Measurements from ENCODE around the gene SLC6A12. TPM values are rescaled to one million over a fixed set of nuclear protein-coding genes. Genes with fewer than 3 reads are reported as not detected.

SLC6A12 gene
- polyA plus RNA-seq, 1 donor from 2014 or later = 0.15 TPM

DNA sequence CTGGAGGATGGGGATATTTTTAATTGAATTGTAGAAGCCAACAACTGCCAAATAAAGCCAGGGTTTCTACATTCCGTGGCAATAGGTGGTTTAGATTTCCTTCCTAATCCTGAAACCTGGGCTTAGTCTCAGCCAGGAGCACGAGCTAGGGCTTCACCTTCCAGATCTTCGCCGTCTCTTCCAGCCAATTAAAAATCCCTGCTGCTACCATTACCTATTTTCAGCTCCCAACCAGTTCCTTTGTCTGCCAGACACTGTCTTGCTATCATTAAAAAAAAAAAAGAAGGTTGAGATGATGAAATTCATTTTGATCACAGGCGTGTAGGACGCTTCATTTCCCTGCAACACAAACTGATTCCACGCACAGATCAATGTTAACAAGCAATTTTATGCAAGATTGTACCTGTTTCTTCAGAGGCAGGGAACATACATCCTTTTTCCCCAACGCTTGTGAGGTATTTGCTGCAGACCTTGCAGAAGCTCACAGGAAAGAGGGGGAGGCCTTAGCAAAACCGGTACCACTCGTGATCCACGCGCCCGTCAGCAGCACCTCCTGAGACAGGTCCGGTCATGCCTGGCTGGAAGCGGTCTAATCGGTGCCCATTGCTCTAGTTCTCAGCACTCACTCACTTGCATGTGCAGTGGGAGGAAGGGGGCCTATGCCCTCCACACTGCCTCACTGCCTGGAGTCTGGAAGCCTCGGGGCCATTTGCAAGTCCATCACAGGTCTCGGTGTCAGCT is 65.1 kb downstream of the SLC6A12 start:
- Histone ChIP-seq H3K27ac (ENCODE audit: low read length) (peak overlapping the region; percentile 30), H2AFZ (ENCODE audit: low read depth, low read length) (no peak overlapping the region), H3K36me3 (ENCODE audit: insufficient read depth, low read length) (no peaks in the 10 kb centered on the region), H3K27me3 (ENCODE audit: insufficient read depth, low read depth, low read length) (no peaks in the 10 kb centered on the region), H3K9me3 (ENCODE audit: low read length) (no peaks in the 10 kb centered on the region), H3K9ac (ENCODE audit: low read length) (no peak overlapping the region), H3F3A (ENCODE audit: insufficient read depth, low read length, poor library complexity, severe bottlenecking) (no peaks in the 10 kb centered on the region), H3K4me2 (ENCODE audit: low read length) (no peak overlapping the region), H3K79me2 (replicated peaks; ENCODE audit: insufficient read depth, low read length) (no peaks in the 10 kb centered on the region), H4K20me1 (ENCODE audit: insufficient read depth) (no peaks in the 10 kb centered on the region), H3K4me3 (ENCODE audit: low read length) (no peak overlapping the region), H3K9me2 (ENCODE audit: insufficient read depth, low read length) (no peaks in the 10 kb centered on the region)
- TF ChIP-seq RAD21 (conservative IDR thresholded peaks at IDR 0.05) = no peak
- TF ChIP-seq, protein P1, sequence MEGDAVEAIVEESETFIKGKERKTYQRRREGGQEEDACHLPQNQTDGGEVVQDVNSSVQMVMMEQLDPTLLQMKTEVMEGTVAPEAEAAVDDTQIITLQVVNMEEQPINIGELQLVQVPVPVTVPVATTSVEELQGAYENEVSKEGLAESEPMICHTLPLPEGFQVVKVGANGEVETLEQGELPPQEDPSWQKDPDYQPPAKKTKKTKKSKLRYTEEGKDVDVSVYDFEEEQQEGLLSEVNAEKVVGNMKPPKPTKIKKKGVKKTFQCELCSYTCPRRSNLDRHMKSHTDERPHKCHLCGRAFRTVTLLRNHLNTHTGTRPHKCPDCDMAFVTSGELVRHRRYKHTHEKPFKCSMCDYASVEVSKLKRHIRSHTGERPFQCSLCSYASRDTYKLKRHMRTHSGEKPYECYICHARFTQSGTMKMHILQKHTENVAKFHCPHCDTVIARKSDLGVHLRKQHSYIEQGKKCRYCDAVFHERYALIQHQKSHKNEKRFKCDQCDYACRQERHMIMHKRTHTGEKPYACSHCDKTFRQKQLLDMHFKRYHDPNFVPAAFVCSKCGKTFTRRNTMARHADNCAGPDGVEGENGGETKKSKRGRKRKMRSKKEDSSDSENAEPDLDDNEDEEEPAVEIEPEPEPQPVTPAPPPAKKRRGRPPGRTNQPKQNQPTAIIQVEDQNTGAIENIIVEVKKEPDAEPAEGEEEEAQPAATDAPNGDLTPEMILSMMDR (IDR thresholded peaks at IDR 0.05; ENCODE audit: poor library complexity, severe bottlenecking) = no peak
- TF ChIP-seq SMC3 (conservative IDR thresholded peaks at IDR 0.05; ENCODE audit: poor library complexity) = no peak
- TF ChIP-seq, protein P2, sequence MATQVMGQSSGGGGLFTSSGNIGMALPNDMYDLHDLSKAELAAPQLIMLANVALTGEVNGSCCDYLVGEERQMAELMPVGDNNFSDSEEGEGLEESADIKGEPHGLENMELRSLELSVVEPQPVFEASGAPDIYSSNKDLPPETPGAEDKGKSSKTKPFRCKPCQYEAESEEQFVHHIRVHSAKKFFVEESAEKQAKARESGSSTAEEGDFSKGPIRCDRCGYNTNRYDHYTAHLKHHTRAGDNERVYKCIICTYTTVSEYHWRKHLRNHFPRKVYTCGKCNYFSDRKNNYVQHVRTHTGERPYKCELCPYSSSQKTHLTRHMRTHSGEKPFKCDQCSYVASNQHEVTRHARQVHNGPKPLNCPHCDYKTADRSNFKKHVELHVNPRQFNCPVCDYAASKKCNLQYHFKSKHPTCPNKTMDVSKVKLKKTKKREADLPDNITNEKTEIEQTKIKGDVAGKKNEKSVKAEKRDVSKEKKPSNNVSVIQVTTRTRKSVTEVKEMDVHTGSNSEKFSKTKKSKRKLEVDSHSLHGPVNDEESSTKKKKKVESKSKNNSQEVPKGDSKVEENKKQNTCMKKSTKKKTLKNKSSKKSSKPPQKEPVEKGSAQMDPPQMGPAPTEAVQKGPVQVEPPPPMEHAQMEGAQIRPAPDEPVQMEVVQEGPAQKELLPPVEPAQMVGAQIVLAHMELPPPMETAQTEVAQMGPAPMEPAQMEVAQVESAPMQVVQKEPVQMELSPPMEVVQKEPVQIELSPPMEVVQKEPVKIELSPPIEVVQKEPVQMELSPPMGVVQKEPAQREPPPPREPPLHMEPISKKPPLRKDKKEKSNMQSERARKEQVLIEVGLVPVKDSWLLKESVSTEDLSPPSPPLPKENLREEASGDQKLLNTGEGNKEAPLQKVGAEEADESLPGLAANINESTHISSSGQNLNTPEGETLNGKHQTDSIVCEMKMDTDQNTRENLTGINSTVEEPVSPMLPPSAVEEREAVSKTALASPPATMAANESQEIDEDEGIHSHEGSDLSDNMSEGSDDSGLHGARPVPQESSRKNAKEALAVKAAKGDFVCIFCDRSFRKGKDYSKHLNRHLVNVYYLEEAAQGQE (IDR thresholded peaks at IDR 0.05; ENCODE audit: borderline replicate concordance) = no peak
- no peak for TF ChIP-seq EP300 (conservative IDR thresholded peaks at IDR 0.05; ENCODE audit: poor library complexity, severe bottlenecking)
- TF ChIP-seq POLR2AphosphoS5 (IDR thresholded peaks at IDR 0.05) = no peak

DNA sequence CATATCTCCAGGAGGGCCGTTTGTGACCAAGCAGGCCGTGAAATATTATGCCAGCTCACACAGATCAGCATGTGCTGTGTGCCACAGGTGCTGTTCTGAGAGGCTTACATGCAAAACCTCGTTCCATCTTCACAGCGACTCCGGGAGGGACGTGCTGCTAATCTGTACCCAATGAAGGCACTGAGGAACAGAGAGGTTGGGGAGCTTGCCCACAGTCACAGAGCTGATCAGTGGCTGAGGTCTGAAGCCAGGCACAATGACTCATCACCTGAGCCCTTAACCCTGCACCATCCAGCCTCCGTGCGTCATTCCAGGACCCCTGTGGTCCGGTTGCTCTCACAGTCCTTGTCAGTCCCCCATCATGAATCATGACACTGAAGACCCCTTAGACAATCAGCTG is 66.7 kb downstream of the SLC6A12 start:
- Histone ChIP-seq H3K4me2 (ENCODE audit: low read length) (no peak overlapping the region), H3K4me3 (ENCODE audit: low read length) (no peak overlapping the region), H3K27ac (ENCODE audit: low read length) (no peak overlapping the region), H3K27me3 (ENCODE audit: insufficient read depth, low read depth, low read length) (no peaks in the 10 kb centered on the region), H3F3A (ENCODE audit: insufficient read depth, low read length, poor library complexity, severe bottlenecking) (no peaks in the 10 kb centered on the region), H3K9me2 (ENCODE audit: insufficient read depth, low read length) (no peaks in the 10 kb centered on the region), H3K9ac (ENCODE audit: low read length) (no peak overlapping the region), H3K79me2 (replicated peaks; ENCODE audit: insufficient read depth, low read length) (no peaks in the 10 kb centered on the region), H2AFZ (ENCODE audit: low read depth, low read length) (no peak overlapping the region), H4K20me1 (ENCODE audit: insufficient read depth) (no peaks in the 10 kb centered on the region), H3K36me3 (ENCODE audit: insufficient read depth, low read length) (no peaks in the 10 kb centered on the region), H3K9me3 (ENCODE audit: low read length) (no peaks in the 10 kb centered on the region)
- TF ChIP-seq TAF1 (IDR thresholded peaks at IDR 0.05; ENCODE audit: low read depth) = no peak
- TF ChIP-seq, protein P1 (IDR thresholded peaks at IDR 0.05; ENCODE audit: poor library complexity, severe bottlenecking) = no peak
- no peak for TF ChIP-seq EZH2 (IDR thresholded peaks at IDR 0.05; ENCODE audit: borderline replicate concordance, insufficient read depth, low read length, poor library complexity, severe bottlenecking)
- no peak for TF ChIP-seq POLR2AphosphoS5 (IDR thresholded peaks at IDR 0.05)
- no peak for TF ChIP-seq EP300 (conservative IDR thresholded peaks at IDR 0.05; ENCODE audit: poor library complexity, severe bottlenecking)
- TF ChIP-seq MXI1 (conservative IDR thresholded peaks at IDR 0.05; ENCODE audit: poor library complexity, severe bottlenecking) = no peak
- no peak for TF ChIP-seq RAD21 (conservative IDR thresholded peaks at IDR 0.05)
- TF ChIP-seq SMC3 (conservative IDR thresholded peaks at IDR 0.05; ENCODE audit: poor library complexity) = no peak
- TF ChIP-seq, protein P2 (IDR thresholded peaks at IDR 0.05; ENCODE audit: borderline replicate concordance) = no peak
